Stromal cell of bone marrow (primary cell): ENCODE measurements around the gene CFAP251.
"Not testable (repeated sequence)": the region's sequence is repeated elsewhere in the genome, so short reads cannot be mapped to it uniquely, and the experiment has no call there.

Experiments
- DNase-seq: peaks from one replicate; pipeline ENCODE4 v3.0.0-alpha.2; 2012; ENCODE audit warnings: low read depth

Gene CFAP251, protein sequence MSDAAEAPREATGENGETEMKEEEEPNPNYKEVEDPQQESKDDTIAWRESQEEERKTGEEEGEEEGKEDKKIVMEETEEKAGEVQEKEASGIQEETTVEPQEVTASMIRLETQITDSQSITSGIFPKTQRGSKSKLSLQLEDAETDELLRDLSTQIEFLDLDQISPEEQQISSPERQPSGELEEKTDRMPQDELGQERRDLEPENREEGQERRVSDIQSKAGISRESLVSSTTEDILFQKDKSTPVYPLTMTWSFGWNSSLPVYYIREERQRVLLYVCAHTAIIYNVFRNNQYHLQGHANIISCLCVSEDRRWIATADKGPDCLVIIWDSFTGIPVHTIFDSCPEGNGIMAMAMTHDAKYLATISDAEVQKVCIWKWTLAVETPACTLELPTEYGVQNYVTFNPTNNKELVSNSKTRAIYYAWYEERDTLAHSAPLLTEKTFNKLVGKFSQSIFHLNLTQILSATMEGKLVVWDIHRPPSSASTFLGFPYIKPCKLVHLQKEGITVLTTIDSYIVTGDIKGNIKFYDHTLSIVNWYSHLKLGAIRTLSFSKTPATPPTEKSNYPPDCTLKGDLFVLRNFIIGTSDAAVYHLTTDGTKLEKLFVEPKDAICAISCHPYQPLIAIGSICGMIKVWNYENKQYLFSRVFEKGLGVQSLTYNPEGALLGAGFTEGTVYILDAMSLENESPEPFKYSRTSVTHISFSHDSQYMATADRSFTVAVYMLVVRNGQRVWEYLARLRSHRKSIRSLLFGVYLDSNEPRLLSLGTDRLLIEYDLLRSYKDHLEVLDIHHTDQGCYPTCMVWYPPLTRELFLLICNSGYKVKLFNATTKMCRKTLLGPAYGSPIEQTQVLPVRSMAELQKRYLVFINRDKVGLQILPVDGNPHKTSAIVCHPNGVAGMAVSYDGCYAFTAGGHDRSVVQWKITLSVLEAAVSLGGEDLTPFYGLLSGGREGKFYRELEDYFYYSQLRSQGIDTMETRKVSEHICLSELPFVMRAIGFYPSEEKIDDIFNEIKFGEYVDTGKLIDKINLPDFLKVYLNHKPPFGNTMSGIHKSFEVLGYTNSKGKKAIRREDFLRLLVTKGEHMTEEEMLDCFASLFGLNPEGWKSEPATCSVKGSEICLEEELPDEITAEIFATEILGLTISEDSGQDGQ

DNA sequence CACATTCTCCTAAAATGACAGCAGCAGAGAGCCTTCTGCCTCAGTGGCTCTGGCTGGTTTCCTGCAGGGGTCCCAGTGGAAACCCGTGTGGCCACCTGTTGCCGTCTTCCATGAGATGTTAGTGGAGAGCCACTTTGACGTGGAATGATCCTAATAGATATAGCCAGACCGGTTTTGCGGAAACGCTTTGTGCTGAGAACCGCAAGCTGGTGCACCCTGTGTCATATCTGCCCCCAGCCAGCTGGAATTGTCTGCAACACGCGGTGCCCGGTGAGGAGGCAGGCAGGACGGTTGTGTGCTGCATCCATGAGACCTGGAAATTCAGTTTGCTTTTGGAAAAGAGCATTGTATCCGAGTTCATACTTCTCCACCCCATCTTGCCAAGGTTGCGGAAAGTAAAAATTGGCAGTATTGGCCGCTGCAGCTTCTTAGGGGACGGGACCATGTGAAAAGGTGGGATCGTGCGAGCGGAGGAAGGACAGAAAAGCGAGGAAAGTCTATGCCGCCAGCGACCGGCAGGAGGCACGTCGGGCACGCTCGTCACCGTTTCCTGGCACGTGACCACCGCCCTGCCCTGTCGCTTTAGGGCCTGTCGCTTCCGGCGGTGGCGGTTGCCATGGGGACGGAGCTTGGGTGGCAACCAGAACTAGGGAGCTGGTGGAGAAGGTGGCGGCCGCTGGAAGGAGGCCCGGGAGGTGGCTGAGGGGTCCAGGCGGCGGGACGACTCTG, at the start of gene CFAP251:
CFAP251 (plus strand) TSS at position 643 of the 729 bp plus-strand sequence. CDS start 2,714 bp downstream, outside the sequence.
- DNase-seq, result peak; percentile 50

DNA sequence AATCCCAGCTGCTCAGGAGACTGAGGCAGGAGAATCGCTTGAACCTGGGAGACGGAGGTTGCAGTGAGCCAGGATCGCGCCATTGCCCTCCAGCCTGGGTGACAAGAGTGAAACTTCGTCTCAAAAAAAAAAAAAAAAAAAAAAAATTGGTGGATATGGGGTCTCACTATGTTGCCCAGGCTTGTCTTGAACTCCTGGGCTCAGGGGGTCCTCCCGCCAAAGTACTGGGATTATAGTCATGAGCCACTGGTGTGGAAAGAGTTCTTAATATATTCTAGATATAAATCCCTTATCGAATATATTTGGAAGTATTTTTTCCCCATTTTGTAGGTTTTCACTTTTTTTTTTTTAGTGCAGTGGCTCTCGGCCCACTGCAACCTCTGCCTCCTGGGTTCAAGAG, 49.2 kb upstream of the CFAP251 start:
- DNase-seq, result not testable (repeated sequence)

DNA sequence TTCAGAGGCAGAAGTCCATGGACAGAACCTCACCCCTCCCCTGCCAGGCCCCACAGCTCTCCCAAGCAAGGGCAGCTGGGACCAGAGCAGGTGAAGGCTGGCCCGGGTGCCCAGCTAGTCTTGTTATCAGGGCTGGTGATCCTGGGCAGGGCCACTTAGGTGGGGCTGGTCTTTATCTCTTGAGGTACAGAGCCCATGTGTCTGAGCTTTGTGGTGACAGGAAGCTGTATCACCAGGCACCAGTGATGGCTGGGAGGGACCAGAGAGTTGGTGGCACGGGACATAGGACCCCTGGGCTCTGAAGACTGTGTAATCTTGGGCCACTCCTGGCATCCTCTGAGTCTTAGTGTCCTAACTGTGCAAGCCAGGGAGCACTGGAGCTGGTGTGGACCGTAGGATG, 46.9 kb upstream of the CFAP251 start:
- DNase-seq, result no peak

DNA sequence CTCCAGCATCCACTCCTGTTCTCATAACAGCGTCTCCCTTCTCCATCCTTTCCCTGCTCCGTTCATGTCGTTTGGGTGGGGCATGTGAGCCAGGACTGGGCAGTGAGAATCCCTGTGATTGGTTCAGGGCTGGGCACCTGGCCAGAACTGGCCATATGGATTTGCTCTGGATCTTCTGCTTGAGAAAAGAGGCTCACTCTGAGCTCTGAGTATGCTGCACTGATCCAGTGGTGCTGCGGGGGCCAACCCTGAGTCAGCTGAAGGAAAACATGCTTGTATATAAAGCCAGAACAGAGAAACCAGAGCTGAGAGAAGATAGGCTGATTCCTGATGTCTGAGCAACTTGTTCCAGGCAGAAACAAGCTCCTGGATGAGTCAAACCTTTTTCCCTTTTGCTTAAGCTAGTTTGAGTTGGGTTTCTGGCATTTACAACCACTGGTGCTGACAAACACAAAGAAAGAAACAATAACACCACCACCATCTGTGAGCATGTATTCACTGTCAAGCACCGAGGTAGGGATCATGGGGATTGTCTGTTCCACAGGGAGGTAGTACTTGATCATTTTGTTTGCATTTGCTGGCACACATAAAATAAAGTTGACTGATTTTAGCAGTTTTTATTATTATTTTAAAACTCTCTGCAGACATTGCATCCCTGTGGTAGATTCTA, 45.7 kb upstream of the CFAP251 start:
- DNase-seq, result peak; percentile 83

DNA sequence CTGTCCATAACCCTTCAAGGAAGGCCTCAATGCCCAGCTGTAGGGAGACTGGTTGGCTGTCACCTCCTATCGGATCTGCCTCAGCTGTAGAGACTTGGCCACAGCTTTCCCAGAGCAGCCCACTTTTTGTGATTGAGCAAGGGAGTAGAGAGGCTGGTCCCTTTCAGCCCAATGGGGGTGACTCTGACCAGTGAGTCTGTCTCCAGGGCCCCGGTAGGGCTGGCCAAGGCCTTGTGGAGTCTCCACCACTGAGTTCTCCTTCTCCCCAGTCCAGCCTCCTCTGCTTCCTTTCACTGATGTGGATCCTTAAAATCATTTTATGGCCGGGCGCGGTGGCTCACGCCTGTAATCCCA, 45.2 kb upstream of the CFAP251 start:
- DNase-seq, result no peak

DNA sequence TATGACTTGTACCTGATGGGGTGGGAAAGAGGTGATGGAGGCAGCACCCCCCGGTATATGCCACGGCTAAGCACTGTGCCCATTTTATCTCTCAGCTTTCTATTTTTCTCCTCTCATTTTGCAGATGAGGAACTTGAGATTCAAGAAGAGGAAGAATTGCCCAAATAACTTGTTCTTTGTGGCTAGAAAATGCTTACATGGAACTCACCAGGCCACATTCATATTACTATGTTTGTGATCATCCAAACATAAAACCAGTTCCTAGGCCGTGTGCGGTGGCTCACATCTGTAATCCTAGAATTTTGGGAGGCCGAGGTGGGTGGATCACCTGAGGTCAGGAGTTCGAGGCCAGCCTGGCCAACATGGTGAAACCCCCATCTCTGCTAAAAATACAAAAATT, 44.3 kb upstream of the CFAP251 start:
- DNase-seq, result no peak

DNA sequence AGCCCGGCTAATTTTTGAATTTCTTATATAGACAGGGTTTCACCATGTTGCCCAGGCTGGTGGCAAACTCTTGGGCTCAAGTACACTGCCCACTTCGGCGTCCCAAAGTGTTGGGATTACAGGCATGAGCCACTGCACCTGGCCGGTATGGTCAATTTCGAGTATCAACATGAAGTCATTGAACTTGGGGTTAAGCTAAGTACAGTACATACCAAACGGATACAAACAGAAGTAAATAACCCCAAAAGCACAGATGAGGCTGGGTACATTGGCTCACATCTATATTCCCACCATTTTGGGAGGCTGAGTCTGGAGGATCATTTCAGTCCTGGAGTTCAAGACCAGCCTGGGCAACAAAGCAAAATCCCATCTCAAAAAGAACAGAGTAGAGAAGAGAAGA, 42.8 kb upstream of the CFAP251 start:
- no peak for DNase-seq

DNA sequence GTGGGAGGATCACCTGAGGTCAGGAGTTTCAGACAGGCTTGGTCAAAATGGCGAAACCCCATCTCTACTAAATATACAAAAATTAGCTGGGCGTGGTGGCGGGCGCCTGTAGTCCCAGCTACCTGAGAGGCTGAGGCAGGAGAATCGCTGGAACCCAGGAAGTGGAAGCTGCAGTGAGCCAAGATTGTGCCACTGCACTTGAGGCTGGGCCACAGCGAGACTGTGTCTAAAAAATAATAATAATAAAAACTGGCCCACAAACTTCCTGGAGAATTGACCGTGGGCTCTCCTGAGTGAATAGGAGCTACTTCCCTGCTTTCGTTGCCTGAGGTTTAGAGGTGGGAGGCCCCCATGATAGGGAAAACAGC, 42.3 kb upstream of the CFAP251 start:
- DNase-seq, result not testable (repeated sequence)

DNA sequence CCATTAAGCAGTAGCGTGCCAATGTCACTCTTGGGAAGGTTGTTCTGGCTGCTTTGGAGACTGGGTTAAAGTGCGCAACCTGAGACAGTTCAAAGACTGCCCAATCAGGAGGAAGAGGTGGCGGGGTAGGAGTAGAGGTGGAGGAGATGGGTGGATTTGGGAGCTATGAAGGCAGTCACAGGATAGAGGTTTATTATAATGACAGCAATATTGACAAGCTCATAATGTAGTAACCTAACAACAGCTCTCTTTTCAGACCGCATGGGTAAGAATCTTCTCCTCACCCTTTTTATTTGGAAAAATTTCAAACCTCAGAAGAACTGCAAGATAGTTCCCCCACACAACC, 35.1 kb upstream of the CFAP251 start:
- DNase-seq, result no peak

DNA sequence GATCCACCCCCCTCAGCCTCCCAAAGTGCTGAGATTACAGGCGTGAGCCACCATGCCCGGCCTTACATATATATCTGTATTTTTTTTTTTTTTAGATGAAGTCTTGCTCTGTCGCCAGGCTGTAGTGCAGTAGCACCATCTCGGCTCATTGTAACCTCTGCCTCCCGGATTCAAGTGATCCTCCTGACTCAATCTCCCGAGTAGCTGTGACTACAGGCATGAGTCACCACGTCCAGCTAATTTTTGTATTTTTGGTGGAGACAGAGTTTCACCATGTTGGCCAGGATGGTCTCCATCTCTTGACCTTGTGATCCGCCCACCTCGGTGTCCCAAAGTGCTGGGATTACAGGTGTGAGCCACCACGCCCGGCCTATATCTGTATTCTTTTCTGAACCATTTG, 33.3 kb upstream of the CFAP251 start:
- DNase-seq, result peak; percentile 39

DNA sequence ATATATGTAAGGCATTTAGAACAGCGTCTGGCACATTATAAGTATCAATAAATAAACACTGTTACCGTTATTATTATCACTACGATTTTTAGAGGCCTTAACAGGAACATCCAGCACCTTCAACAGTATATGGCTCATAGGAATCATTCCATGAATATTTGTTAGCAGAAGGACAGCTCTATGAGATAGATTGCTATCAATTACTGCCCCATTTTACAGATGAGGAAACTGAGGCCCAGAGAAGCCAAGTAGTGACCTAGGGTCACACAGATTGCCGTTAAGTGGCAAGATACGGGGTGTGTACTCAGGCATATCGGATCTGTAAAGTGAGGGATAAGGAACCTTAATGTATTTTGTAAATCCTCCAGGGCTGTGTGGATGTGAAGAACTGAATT, 30.3 kb upstream of the CFAP251 start:
- no peak for DNase-seq

DNA sequence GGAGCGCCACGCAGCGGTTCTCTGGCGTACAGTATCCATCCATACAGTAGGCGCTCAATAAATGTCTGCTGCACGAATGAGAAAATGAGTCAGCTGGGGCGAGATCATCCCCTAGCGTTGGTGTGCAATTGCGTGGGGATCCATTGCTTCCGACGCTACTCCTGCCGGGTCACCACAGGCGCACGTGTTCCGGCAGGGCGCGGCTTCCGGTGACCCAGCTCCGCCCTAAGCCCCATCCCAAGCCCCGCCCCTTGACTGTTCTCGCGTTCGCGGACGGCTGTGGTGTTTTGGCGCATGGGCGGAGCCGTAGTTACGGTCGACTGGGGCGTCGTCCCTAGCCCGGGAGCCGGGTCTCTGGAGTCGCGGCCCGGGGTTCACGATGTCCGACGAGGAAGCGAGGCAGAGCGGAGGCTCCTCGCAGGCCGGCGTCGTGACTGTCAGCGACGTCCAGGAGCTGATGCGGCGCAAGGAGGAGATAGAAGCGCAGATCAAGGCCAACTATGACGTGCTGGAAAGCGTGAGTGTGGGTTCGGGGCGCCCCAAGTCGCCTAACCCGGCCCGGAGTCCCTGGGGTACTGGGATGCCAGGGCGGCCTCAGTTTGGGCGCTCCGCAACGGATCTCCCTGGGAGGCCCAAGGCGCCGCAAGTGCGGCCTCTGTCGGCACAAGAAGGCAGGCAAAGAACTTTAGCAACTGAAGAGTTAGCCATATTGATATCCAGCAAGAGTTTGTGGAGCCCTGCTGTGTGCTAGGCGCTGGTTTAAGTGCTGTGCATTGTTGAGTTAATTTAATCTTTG, 29.7 kb upstream of the CFAP251 start, which contains the start of gene PSMD9:
PSMD9 (plus strand) TSS at position 313 of the 796 bp plus-strand sequence; CDS start at position 380, 67 bp downstream.
- DNase-seq, result peak; percentile 95

DNA sequence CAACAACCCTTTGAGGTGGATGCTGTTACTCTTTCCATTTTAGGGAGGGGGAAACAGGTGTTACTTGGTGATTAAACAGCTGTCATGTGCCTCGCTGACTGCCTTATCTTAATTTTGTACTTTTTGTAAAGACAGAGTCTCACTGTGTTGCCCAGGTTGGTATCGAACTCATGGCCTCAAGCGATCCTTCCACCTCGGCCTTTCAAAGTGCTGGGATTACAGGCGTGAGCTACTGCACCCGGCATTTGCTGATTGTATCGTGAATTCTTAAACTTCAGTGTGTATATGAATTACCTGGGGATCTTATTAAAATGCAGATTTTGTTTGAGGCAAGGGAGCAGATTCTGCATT, 29.1 kb upstream of the CFAP251 start:
- DNase-seq, result no peak

DNA sequence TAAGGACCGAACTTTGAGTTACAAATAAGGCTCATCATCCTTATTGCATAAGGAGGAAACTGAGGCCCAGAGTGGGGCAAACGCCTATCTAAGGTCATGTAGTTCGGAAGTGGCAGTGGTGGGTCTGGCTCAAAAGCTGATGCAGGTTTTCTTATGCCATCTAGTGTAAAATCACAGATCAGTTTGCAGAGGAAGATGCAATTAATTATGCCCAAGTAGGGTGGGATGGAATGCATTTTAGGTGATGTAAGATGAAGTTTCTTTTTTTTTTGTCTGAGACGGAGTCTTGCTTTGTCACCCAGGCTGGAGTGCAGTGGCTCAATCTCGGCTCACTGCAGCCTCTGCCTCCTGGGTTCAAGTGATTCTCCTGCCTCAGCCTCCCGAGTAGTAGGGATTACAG, 28.7 kb upstream of the CFAP251 start:
- not testable (repeated sequence) for DNase-seq

DNA sequence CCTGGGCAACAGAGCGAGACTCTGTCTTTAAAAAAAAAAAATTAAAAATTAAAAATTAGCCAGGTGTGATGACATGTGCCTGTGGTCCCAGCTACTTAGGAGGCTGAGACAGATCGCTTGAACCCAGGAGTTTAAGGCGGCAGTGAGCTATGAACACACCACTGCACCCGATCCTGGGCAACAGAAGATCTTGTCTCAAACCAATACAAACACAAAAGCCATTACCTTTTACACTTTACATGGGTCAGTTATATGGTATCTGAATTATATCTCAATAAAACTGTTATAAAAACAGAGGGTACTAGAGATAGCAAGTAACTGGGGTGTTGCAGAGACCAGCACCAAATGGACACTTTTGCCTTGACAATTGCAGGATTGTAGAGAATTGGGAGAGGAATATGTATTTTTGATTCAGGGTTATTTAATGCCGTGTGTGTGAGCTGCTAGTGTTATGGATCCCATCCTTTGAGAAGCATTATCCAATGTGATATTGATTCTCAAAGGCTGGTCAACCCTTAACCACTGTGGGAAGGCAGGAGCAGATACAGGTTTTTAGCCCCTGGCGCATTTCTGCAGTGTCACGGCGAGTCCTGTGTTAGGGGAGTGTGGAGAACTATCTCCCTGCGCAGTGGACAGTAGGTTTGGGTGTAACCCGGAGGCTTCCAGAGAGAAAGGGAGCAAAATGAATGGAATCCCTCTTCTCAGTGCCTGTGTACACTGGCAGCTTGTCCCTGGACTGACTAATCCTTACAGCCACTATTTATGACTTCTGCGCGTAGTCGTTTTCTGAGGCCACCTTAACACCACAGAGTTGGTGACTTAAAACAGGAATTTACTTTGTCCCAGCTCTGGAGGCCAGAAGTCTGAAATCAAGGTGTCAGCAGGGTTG, 25.5 kb upstream of the CFAP251 start:
- DNase-seq, result no peak

DNA sequence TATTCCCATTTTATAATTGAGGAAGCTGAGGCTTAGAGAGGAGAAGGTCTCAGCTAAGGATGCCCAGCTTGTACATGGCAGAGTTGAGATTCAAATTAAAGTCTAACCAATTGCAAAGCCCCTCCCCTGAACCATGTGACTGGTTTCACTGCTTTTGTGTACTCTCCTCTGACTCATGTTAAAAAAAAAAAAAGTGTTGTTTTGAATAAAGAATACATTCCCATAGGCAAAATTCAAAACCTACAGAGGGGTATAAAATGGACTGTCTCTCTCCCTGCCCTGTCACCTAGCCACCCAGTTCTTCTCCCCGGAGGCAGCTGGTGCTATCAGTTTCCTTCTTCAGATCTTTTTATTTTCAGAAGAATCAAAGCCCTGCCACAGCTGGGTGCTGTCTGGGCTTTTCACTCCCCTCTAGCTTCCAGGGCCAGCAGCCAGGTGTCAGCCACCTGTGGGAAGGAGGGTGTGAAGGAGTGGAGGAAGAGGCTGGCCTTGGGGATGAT, 24.4 kb upstream of the CFAP251 start:
- DNase-seq, result peak; percentile 65

DNA sequence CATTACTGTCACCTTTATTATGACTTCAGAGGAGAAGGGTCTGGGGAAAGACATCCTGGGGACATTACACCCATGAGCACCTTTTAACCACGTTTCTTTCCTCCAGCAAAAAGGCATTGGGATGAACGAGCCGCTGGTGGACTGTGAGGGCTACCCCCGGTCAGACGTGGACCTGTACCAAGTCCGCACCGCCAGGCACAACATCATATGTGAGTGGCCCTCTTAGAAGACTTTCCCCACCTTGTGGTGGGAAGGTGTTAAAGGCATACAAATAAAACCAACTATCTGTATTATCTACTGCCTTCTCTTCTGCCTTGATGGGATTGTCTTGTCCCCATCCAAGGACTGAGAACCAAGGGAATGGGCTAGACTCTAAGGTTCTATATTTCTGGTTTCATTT, 23.8 kb upstream of the CFAP251 start:
- no peak for DNase-seq

DNA sequence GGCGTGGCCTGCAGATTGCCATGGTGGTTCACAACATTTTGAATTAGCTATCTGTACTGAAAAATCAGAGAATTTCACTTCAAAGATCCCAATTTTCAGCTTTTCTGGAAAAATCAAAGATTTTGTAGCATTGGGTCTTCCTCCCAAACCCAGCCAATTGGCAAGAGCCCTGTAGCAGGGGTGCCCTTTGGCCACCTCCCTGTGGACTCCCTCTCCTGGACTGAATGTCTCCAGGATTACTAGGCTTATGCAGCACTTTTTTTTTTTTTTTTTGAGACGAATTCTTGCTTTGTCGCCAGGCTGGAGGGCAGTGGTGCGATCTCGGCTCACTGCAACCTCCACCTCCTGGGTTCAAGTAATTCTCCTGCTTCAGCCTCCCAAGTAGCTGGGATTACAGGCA, 20.1 kb upstream of the CFAP251 start:
- DNase-seq, result no peak

DNA sequence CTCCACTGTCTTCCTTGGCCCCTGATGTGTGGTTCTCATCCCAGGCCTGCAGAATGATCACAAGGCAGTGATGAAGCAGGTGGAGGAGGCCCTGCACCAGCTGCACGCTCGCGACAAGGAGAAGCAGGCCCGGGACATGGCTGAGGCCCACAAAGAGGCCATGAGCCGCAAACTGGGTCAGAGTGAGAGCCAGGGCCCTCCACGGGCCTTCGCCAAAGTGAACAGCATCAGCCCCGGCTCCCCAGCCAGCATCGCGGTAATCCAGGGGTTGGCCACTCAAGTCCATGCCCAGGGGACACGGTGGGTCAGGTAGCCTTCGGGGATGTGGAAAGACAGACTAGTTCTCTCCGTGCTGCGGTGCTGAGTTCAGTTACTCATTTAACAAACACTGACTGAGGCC, 18.8 kb upstream of the CFAP251 start:
- DNase-seq, result no peak

DNA sequence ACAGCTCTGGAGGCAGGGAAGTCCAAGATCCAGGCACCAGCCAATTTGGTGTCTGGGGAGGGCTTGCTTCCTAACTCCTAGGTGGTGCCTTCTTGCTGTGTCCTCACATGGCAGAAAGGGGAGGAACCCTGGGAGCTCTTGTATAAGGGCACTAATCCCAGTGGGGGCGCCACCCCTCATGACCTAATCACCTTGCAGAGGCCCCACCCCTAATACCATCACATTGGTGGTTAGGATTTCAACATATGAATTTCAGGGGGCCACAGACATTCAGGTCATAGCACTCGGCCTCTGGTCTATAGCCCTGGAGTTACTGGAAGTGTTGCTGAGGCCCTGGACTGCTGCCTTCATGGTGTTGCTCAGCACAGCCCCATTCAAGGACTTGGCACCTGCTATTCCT, 15.2 kb upstream of the CFAP251 start:
- DNase-seq, result no peak
